Esophagus muscularis mucosa (tissue), 4 donors: Measurements from ENCODE around the gene FBXW12. TPM values are rescaled to one million over a fixed set of nuclear protein-coding genes. Genes with fewer than 3 reads are reported as not detected.
"Not testable (repeated sequence)": the region's sequence is repeated elsewhere in the genome, so short reads cannot be mapped to it uniquely, and the experiment has no call there.

Experiments used
- DNase-seq: peaks from one replicate; pipeline ENCODE4 v3.0.0-alpha.2; 2017; ENCODE audit errors: extremely low spot score
- H3K27ac ChIP-seq, 4 donors: fragments of 200-600 bp; sonication (generic); replicated peaks in 1 of 4; 1 replicate in 3 of 4; 2 replicates in 1 of 4; pipeline ENCODE4 v1.5.1; 2016 to 2019; ENCODE audit warnings: mild to moderate bottlenecking in 1 of 4
- H3K27me3 ChIP-seq, 4 donors: fragments of 200-600 bp; sonication (generic); one replicate each; pipeline versions ENCODE4 v1.5.1 to v1.6.0; 2016 to 2019
- H3K36me3 ChIP-seq, 4 donors: fragments of 200-600 bp; sonication (generic); one replicate each; pipeline ENCODE4 v1.5.1; 2016 to 2019
- H3K4me1 ChIP-seq, 4 donors: fragments of 200-600 bp; sonication (generic); one replicate each; pipeline ENCODE4 v1.5.1; 2016 to 2019
- H3K4me3 ChIP-seq, 4 donors: fragments of 200-600 bp; sonication (generic); 1 replicate in 2 of 4; 2 replicates in 2 of 4; pipeline ENCODE4 v1.5.1; 2016 to 2019; ENCODE audit warnings: mild to moderate bottlenecking in 4 of 4, moderate library complexity in 1 of 4
- H3K9me3 ChIP-seq, 4 donors: fragments of 200-600 bp; sonication (generic); 1 replicate in 3 of 4; 2 replicates in 1 of 4; pipeline ENCODE4 v1.5.1; 2016 to 2019
- CTCF ChIP-seq, 3 experiments: fragments of 200-600 bp in 2 of 3; fragments of 450-650 bp in 1 of 3; sonication (generic) in 2 of 3; IDR thresholded peaks; one replicate each; pipeline ENCODE4 v1.5.1; 2017 to 2019; ENCODE audit warnings: antibody characterized with exemption in 3 of 3, mild to moderate bottlenecking in 2 of 3, moderate library complexity in 1 of 3
- EP300 ChIP-seq: sonication (generic); formaldehyde crosslinking; IDR thresholded peaks from one replicate; pipeline ENCODE4 v1.6.1; 2017; ENCODE audit warnings: antibody characterized with exemption
- POLR2A ChIP-seq: fragments of 450-650 bp; IDR thresholded peaks from one replicate; pipeline ENCODE4 v1.6.1; 2017; ENCODE audit warnings: antibody characterized with exemption, moderate library complexity, mild to moderate bottlenecking, low read depth
- POLR2AphosphoS5 ChIP-seq, 2 donors: sonication (generic); formaldehyde crosslinking; IDR thresholded peaks; one replicate each; pipeline ENCODE4 v1.6.1; 2017; ENCODE audit warnings: antibody characterized with exemption in 2 of 2
- WGBS: methylation state at CpG from one replicate; pipeline ENCODE4 v1.1.5; 2018; 5-methylcytosine and 5-hydroxymethylcytosine counted together
- intact Hi-C: fragments of 100-400 bp; cut with DNase I; formaldehyde crosslinking; loops from one replicate; pipeline ENCODE4 v1.15.1; 2023
- total RNA-seq, 4 donors: library from RNA; depleted of rRNA; stranded (reverse); fragments of >200 nt; gene quantifications; one replicate each; pipeline versions ENCODE4 v1.1.0 to v1.2.1, GENCODE V29; 2016

FBXW12 gene, protein sequence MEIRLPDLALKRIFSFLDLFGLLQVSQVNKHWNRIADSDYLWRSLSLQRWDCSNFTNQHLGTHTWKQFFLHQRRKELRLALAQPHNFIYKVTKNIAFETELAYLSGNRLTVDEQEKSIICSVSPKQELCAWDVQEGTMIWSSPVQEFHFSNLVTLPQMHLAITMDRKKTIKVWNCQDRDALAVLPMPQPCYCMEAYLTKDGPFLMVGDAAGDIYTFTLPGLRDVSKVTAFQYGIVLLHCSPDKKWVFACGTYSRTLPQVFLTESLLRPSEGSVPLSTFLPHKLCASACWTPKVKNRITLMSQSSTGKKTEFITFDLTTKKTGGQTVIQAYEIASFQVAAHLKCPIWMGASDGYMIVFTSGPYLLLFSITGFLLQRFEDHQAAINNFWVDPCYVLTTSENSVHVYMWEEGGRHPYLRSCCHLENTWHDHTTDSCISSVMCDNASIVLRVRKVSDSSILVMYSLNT
- total RNA-seq = under 1 TPM in 1 of 4 donors, not detected in 3; 0.65 TPM

GRCh38 chr3:48371651-48372376 is at the start of gene FBXW12:
TSS of gene FBXW12 (plus strand) at chr3:48372219. CDS start at chr3:48372768, 549 bp downstream.
- WGBS = 83% methylated on average over 10 of the region's 11 CpGs
- no peak for TF ChIP-seq EP300
- no peak for TF ChIP-seq POLR2A
- no peak for TF ChIP-seq POLR2AphosphoS5 (IDR thresholded peaks at IDR 0.05)
- no peak for TF ChIP-seq CTCF (IDR thresholded peaks at IDR 0.05)
- DNase-seq = no peak
- Histone ChIP-seq H3K4me1 (no peaks in the 10 kb centered on the region), H3K27ac (no peak within 1 kb of the TSS), H3K36me3 (no peaks in the 10 kb centered on the region), H3K9me3 (no peaks in the 10 kb centered on the region), H3K27me3 (no peaks in the 10 kb centered on the region), H3K4me3 (no peak within 1 kb of the TSS)
- intact Hi-C loops = no loop called here

- H3K27ac ChIP-seq, H3K4me3 ChIP-seq, H3K36me3 ChIP-seq, intact Hi-C loops, DNase-seq, H3K4me1 ChIP-seq, H3K9me3 ChIP-seq, H3K27me3 ChIP-seq: not testable (repeated sequence)
- WGBS = 85% methylated on average over 10 of the region's 10 CpGs
These were observed 40.1 kb upstream of the FBXW12 start for GRCh38 chr3:48331706-48332435.

DNA sequence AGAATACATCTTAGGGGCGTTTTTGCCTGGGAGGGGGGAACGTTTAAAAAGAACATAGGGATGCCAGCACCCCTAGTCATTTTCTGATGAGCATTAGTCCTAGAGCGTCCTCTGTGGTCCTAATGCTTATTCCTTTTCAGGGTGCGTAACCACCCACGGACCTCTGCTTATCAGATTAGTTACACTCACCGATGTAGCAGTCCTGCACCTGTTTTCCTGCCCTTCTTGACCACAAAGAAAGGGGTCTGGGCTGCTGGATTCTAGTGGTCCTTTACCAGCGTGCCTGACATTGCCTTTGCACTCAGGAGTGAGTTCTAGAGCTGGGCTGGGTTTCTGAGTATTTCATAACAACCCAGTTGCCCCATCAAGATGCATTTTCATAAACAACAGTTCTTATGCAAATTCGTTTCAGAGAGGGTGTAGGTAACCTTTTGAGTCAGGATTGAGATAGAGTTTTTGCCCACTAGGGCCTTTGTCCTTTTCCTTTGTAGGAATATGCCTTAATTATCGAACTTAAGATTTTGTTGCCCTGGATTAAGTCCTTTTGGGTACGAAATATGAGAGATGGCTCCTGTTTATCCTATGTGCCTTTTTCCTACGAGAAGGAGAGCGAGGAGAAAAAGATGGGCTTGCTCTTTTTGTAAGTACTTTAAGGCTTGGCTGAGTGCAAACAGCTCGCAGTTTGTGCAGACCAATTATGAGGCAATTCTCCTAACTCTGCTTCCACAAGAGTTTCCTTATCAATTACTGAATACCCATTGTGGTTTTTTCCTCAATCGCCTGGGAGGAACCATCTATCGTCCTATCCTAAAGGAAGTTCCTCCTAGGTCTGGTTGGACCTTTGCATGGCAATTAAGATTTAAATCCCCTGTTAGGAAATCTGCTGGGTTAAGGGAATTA is 38.4 kb upstream of the FBXW12 start, which contains the start of gene SPINK8:
SPINK8 (minus strand) TSS at position 316 of the 900 bp plus-strand sequence. CDS start 5,320 bp downstream, outside the sequence.
- intact Hi-C loops, H3K9me3 ChIP-seq, H3K4me1 ChIP-seq, H3K27me3 ChIP-seq, H3K27ac ChIP-seq, H3K36me3 ChIP-seq, DNase-seq, H3K4me3 ChIP-seq: not testable (repeated sequence)
- 65% methylated on average over 15 of the region's 15 CpGs for WGBS

GRCh38 chr3:48334605-48335004 is 37.4 kb upstream of the FBXW12 start:
- intact Hi-C loops = no loop called here
- 75% methylated on average over 3 of the region's 3 CpGs for WGBS

GRCh38 chr3:48335286-48335685 is 36.7 kb upstream of the FBXW12 start:
- intact Hi-C loops, H3K36me3 ChIP-seq, H3K27ac ChIP-seq, H3K4me1 ChIP-seq, DNase-seq, H3K4me3 ChIP-seq, H3K27me3 ChIP-seq, H3K9me3 ChIP-seq: not testable (repeated sequence)
- WGBS = 76% methylated on average over 9 of the region's 9 CpGs

More at GRCh38 chr3:48334605-48335004, 37.4 kb upstream of the FBXW12 start:
- DNase-seq = no peak
- Histone ChIP-seq H3K4me1 (no peaks in the 10 kb centered on the region), H3K4me3 (no peak overlapping the region), H3K9me3 (no peaks in the 10 kb centered on the region), H3K36me3 (no peaks in the 10 kb centered on the region), H3K27ac (no peak overlapping the region), H3K27me3 (no peaks in the 10 kb centered on the region)
- TF ChIP-seq CTCF (IDR thresholded peaks at IDR 0.05) = no peak
- TF ChIP-seq POLR2AphosphoS5 (IDR thresholded peaks at IDR 0.05) = no peak
- TF ChIP-seq EP300 = no peak
- no peak for TF ChIP-seq POLR2A

- 90% methylated on average over 5 of the region's 5 CpGs for WGBS
- intact Hi-C loops, H3K4me3 ChIP-seq, H3K4me1 ChIP-seq, H3K9me3 ChIP-seq, H3K27me3 ChIP-seq, DNase-seq, H3K36me3 ChIP-seq, H3K27ac ChIP-seq: not testable (repeated sequence)
These were observed 34.5 kb upstream of the FBXW12 start for GRCh38 chr3:48337536-48337935.
